GM12865 (cell line): ENCODE results near the gene HOMER3.
"Not testable (repeated sequence)": the region's sequence is repeated elsewhere in the genome, so short reads cannot be mapped to it uniquely, and the experiment has no call there.

Source experiments
- DNase-seq: peaks from one replicate; pipeline ENCODE4 v3.0.0; 2010; ENCODE audit warnings: low read depth
- H3K4me3 ChIP-seq: 2 replicates; pipeline ENCODE4 v1.5.1; 2011; ENCODE audit warnings: mild to moderate bottlenecking, low read depth, low read length, control low read depth
- TF ChIP-seq, protein P1 (sequence below): IDR thresholded peaks from 2 replicates; pipeline ENCODE4 v1.5.1; 2011; ENCODE audit warnings: low read length, control low read depth, low read depth, inconsistent platforms; ENCODE audit not compliant: insufficient read depth; ENCODE audit errors: missing control alignments

Gene HOMER3

DNA sequence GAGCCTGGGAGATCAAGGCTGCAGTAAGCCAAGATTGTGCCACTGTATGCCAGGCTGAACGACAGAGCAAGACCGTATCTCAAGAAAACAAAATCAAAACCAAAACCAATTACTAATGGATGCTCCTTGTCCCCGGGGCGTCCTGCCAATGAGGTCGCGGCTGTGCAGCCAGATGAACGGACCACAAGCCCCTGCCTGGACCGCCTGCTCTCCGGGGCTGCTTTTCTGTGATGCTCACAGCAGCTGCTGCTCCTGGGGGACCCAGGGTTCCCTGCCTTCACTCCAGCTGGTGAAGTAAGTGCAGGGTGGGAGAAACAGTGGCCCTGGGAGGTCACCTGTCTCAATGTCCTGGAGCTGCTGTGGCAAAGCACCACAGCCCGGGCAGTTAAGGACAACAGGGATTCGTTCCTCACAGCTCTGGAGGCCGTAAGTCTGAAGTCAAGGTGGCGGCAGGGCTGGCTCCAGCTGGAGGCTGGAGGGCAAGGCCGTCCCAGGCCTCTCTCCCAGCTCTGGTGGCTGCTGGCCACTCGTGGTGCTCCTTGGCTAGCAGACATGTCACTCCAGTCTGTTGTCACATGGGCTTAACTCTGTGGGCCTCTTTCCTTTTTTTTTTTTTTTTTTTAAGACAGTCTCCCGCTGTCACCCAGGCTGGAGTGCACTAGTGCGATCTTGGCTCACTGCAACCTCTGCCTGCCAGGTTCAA is 31.9 kb downstream of the HOMER3 start:
- no peak for DNase-seq
- no peak overlapping the region for H3K4me3 ChIP-seq
- TF ChIP-seq, protein P1, sequence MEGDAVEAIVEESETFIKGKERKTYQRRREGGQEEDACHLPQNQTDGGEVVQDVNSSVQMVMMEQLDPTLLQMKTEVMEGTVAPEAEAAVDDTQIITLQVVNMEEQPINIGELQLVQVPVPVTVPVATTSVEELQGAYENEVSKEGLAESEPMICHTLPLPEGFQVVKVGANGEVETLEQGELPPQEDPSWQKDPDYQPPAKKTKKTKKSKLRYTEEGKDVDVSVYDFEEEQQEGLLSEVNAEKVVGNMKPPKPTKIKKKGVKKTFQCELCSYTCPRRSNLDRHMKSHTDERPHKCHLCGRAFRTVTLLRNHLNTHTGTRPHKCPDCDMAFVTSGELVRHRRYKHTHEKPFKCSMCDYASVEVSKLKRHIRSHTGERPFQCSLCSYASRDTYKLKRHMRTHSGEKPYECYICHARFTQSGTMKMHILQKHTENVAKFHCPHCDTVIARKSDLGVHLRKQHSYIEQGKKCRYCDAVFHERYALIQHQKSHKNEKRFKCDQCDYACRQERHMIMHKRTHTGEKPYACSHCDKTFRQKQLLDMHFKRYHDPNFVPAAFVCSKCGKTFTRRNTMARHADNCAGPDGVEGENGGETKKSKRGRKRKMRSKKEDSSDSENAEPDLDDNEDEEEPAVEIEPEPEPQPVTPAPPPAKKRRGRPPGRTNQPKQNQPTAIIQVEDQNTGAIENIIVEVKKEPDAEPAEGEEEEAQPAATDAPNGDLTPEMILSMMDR = no peak

DNA sequence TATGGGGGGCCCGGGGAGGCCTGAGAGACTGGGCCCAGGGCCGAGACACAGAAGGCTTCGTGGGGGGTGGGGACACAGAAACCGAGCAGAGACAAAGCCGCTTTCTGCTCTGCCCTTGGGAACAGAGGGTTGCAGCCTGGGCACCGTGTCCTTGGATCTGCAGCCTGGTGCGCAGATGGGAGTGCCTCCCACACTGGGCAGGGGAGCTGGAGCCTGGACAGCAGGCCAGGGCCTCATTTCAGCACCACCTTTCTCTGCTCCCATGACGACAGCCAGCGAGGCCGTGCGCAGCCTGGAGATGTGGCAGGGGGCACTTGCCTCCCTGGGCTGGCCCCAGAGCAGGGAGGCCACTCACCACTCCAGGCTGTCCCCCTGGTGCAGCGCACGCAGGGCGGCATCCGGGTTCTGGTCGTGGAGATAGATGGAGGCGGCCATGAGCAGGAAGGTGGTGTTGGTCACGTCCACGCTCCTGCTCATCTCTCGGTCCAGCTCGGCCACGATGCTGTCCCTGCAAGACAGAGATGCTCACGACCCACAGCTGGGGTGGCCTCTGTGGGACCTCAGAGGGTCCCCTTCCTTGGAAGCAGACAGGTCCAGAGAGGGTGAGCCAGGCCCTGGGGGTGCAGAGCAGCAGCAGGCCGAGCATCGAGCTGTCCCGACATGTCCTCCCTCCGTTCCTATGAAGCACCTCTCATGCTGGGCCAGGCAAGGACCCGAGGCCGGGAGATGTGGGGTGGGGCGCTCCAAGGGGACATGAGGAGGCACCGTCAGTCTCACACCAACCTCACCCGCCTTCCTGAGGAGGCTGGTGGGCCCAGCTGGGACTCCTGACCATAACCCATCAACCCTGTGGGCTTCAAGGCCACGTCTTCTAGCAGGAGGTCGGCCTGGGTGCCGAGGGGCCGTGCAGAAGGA is 34.2 kb downstream of the HOMER3 start:
- H3K4me3 ChIP-seq = no peak overlapping the region
- no peak for DNase-seq
- TF ChIP-seq, protein P1 = no peak

DNA sequence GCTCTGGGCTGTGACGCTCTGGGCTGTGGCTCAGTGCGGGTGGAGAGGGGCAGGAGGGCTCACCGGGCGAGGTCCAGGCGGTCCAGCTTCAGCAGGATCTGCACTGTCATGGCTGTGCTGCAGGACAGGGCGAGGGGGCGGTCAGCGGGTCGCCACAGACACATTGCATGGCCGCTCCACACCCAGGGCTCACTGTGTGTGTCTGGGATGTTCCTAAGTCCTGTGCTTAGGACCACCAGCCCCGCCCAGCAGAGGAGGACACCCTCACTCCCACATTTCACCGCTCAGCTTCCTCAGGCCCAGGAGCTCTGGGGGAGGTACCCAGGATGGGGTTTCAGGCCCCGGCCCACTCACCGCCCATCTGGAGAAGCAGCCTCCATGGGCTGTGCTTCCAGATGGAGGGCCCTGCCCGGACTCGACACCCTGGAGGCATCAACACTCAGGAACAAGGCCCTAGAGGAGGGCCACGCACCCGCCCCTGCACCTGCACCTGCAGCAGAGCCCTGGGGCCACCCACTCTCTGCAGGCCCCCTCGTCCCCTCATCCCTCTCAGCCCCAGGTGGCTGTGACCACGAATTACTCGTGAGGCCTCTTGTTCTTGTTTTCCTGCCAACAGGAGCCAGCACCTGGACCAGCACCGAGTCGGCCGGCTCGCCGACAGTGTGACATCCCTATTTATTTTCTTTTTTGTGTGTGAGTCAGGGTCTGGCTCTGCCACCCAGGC is 35.3 kb downstream of the HOMER3 start:
- no peak overlapping the region for H3K4me3 ChIP-seq
- TF ChIP-seq, protein P1 = no peak
- no peak for DNase-seq

DNA sequence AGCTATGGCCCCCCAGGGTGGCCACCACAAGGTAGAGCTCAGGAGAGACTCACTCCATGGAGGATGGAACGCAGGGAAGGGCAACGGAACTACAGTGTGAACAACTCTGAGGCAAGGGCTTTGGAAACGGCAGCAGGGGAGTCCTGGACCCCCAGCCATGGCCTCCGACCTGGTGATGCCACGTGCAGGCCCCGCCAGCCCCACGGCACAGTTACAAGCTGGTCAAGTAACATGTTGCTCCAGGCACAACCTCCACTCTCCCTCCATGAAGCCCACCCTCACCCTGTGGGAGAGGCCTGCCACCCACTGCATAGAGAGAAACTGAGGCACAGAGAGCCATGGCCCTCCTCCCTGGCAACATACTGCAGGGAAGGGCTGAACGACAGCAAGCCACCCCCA is 36.0 kb downstream of the HOMER3 start:
- no peak for DNase-seq
- TF ChIP-seq, protein P1 = no peak

DNA sequence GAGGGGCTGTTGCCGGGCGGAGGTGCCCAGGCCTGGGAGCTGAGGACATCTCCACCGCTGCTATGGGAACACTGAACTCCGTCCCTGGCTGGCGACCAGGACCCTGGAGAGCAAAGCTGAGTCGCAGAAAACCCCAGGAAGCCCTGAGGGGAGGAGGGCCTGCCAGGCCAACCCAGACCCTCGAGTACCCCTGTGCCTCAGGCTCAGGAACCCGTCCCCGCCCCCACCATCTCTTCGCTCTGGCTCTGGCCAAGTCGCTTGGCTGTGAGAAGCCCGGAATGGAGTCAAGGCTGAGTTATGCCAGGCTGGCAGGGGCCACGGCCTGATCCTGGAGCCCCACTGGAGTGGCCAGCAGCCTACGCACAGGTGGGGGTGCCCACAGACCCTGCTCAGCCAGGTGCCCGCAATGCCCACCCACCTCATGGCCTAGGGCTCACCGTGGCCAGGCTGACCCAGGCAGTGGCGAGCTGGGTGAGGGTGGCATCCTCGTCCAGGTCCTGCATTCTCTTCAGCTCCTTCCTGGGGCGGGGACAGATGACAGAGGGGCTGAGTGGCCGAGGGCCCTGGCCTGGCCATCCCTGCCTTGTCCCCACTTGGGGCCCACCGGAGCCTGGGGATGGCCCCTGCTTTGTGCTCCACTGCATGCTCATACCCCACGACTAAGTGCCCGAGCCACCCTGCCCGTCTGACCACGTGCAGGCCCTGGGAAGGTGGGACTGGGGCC is 36.5 kb downstream of the HOMER3 start:
- DNase-seq = no peak
- no peak overlapping the region for H3K4me3 ChIP-seq
- TF ChIP-seq, protein P1 = no peak

More for the DNA sequence above, 36.0 kb downstream of the HOMER3 start:
- no peak overlapping the region for H3K4me3 ChIP-seq

DNA sequence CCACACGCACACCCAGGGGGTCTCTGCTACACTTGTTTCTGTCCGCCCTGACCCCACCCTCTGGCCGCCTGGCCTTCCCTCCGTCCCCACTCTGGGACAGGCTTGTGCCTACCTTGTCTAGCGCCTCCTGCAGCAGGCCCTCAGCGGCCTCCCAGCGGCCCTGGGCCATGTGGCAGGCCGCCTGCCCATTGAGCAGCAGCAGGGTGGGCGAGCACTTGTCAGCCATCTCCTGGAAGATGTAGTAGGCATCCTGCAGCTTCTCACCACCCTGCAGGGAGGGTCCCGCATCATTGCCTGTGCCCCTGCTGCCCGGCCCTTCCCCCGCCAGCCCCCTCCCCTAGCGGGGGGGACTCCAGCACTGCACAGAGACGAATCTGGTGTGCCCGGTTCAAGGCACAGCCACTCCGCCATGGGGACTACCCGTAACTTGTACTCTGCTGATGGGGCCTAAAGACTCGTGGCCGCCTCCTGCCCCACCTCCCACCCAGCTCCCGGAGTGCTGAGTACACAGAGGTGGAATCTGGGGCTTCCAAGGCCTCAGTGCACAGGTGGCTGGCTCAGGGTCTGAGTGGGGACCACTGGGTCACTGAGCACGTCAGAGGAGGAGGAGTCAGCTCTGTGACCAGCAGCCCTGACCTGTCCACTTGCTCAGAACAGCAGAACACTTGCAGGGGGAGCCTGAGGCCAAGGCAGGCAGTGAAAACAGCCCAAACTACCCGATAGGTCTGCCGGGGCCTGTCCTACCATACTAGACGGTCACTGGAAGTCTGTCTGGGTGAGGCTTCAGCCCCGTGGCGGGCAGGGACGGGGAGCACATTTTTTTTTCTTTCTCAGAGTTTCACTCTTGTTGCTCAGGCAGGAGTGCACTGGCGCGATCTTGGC is 37.6 kb downstream of the HOMER3 start:
- no peak overlapping the region for H3K4me3 ChIP-seq
- no peak for DNase-seq
- TF ChIP-seq, protein P1 = no peak

DNA sequence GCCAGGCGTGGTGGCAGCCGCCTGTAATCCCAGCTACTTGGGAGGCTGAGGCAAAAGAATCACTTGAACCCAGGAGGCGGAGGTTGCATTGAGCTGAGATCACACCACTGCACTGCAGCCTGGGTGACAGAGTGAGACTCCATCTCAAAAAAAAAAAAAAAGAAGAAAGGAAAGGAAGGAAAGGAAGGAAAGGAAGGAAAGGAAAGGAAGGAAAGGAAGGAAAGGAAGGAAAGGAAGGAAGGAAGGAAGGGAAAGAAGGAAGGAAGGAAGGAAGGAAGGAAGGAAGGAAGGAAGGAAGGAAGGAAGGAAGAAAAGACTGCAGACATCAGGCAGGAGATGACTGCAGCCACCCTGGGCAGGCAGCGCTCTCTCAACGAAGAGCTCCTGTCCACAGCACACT is 38.5 kb downstream of the HOMER3 start:
- not testable (repeated sequence) for H3K4me3 ChIP-seq, DNase-seq
